Esophagus squamous epithelium (tissue), 5 donors: ENCODE measurements around the gene RIN3. TPM values are rescaled to one million over a fixed set of nuclear protein-coding genes. Genes with fewer than 3 reads are reported as not detected.
A peak's percentile ranks its signal among the peaks of the same experiment; 100 is the strongest.

Source experiments
- DNase-seq: peaks from one replicate; lab custom pipeline; 2025; lab: John Stamatoyannopoulos, UW
- H3K27ac ChIP-seq, 4 donors: fragments of 200-600 bp; sonication (generic); one replicate each; pipeline ENCODE4 v1.5.1; 2016 to 2019; ENCODE audit warnings: mild to moderate bottlenecking in 1 of 4
- H3K27me3 ChIP-seq, 4 donors: fragments of 200-600 bp; sonication (generic); 1 replicate in 3 of 4; 2 replicates in 1 of 4; pipeline versions ENCODE4 v1.5.1 to v1.6.0; 2017 to 2021; ENCODE audit warnings: antibody characterized with exemption in 1 of 4
- H3K36me3 ChIP-seq, 3 donors: fragments of 200-600 bp; sonication (generic); one replicate each; pipeline ENCODE4 v1.5.1; 2016 to 2019
- H3K4me1 ChIP-seq, 3 donors: fragments of 200-600 bp; sonication (generic); one replicate each; pipeline ENCODE4 v1.5.1; 2017 to 2019
- H3K4me3 ChIP-seq, 4 donors: fragments of 200-600 bp; sonication (generic); 1 replicate in 3 of 4; 2 replicates in 1 of 4; pipeline ENCODE4 v1.5.1; 2016 to 2019; ENCODE audit warnings: mild to moderate bottlenecking in 2 of 4, moderate library complexity in 1 of 4
- H3K9me3 ChIP-seq, 3 donors: fragments of 200-600 bp; sonication (generic); one replicate each; pipeline ENCODE4 v1.5.1; 2016 to 2019
- CTCF ChIP-seq, 6 experiments: fragments of 450-650 bp in 4 of 6; fragments of 200-600 bp in 2 of 6; sonication (generic) in 2 of 6; IDR thresholded peaks; one replicate each; pipeline ENCODE4 v1.5.1; 2016 to 2019; ENCODE audit warnings: antibody characterized with exemption in 6 of 6, mild to moderate bottlenecking in 4 of 6, moderate library complexity in 4 of 6
- POLR2A ChIP-seq, 4 donors: fragments of 450-650 bp; IDR thresholded peaks; one replicate each; pipeline ENCODE4 v1.6.1; 2017; ENCODE audit warnings: antibody characterized with exemption in 4 of 4, mild to moderate bottlenecking in 4 of 4, moderate library complexity in 3 of 4
- WGBS, 2 donors: methylation state at CpG; one replicate each; pipeline ENCODE4 v1.1.5; 2018; 5-methylcytosine and 5-hydroxymethylcytosine counted together
- intact Hi-C: fragments of 100-400 bp; cut with DNase I; formaldehyde crosslinking; loops from one replicate; pipeline ENCODE4 v1.15.0; 2022
- total RNA-seq, 4 donors: library from RNA; depleted of rRNA; stranded (reverse); fragments of >200 nt; gene quantifications; one replicate each; pipeline ENCODE4 v1.1.0, GENCODE V29; 2016
- donor health status: DM: yes; HTN: yes; CAD: no.

RIN3 gene
- total RNA-seq, 4 donors from 2014 or later, result 1.9 to 9.7 (median 4.4) TPM

GRCh38 chr14:92652413-92653151 is 139.0 kb downstream of the RIN3 start:
- peak overlapping the region; percentile 6 to 55 (median 29) for H3K4me3 ChIP-seq
- H3K9me3 ChIP-seq, result no peaks in the 10 kb centered on the region
- TF ChIP-seq POLR2A (IDR thresholded peaks at IDR 0.05) (peak in 1 of 4 donors; percentile 1), CTCF (IDR thresholded peaks at IDR 0.05) (no peak)
- no peaks in the 10 kb centered on the region for H3K36me3 ChIP-seq
- intact Hi-C loops, result no loop called here
- peaks cover 7 to 43% (median 29%) of the 10 kb centered on the region in 3 donors for H3K4me1 ChIP-seq
- H3K27ac ChIP-seq, result peak overlapping the region; percentile 43 to 91 (median 80)
- no peak for DNase-seq
- WGBS, 2 donors, result 70 to 86% methylated on average over 2 to 4 of the region's 26 CpGs
- H3K27me3 ChIP-seq, result no peaks in the 10 kb centered on the region

GRCh38 chr14:92653162-92653651 is 139.6 kb downstream of the RIN3 start:
- Histone ChIP-seq H3K9me3 (no peaks in the 10 kb centered on the region), H3K4me3 (peak overlapping the region; percentile 6 to 55 (median 29)), H3K27ac (peak overlapping the region; percentile 43 to 91 (median 80)), H3K27me3 (no peaks in the 10 kb centered on the region), H3K4me1 (peaks cover 7 to 43% (median 23%) of the 10 kb centered on the region in 3 donors), H3K36me3 (no peaks in the 10 kb centered on the region)
- intact Hi-C loops, result no loop called here
- WGBS, 2 donors, result 85 to 97% methylated on average over 6 to 10 of the region's 11 CpGs
- no peak for DNase-seq
- TF ChIP-seq CTCF (IDR thresholded peaks at IDR 0.05) (no peak), POLR2A (IDR thresholded peaks at IDR 0.05) (peak in 1 of 4 donors; percentile 26)

- intact Hi-C loops, result no loop called here
- no peak for DNase-seq
- 73 to 84% methylated on average over 18 of the region's 18 CpGs for WGBS, 2 donors
- H3K27me3 ChIP-seq, result no peaks in the 10 kb centered on the region
- TF ChIP-seq CTCF (IDR thresholded peaks at IDR 0.05), result no peak
- no peak for TF ChIP-seq POLR2A (IDR thresholded peaks at IDR 0.05)
- peaks cover 0 to 7% (median 0%) of the 10 kb centered on the region in 3 donors for H3K36me3 ChIP-seq
- no peaks in the 10 kb centered on the region for H3K9me3 ChIP-seq
- H3K4me3 ChIP-seq, result peak overlapping the region in 3 of 4 donors; percentile 19 to 39 (median 35)
- peak overlapping the region in 3 of 4 donors; percentile 55 to 87 (median 72) for H3K27ac ChIP-seq
- H3K4me1 ChIP-seq, result peaks cover 7 to 41% (median 15%) of the 10 kb centered on the region in 3 donors
Measured at GRCh38 chr14:92654239-92654901, 140.8 kb downstream of the RIN3 start.

- Histone ChIP-seq H3K4me3 (peak overlapping the region in 2 of 4 donors; percentile 21 to 39), H3K27ac (peak overlapping the region in 3 of 4 donors; percentile 72 to 87 (median 73)), H3K27me3 (no peaks in the 10 kb centered on the region), H3K36me3 (peaks cover 0 to 17% (median 0%) of the 10 kb centered on the region in 3 donors), H3K4me1 (peaks cover 5 to 41% (median 6%) of the 10 kb centered on the region in 3 donors), H3K9me3 (no peaks in the 10 kb centered on the region)
- TF ChIP-seq CTCF (IDR thresholded peaks at IDR 0.05), result no peak
- TF ChIP-seq POLR2A (IDR thresholded peaks at IDR 0.05), result no peak
- WGBS, 2 donors, result 82 to 86% methylated on average over 12 to 13 of the region's 13 CpGs
- intact Hi-C loops, result no loop called here
- no peak for DNase-seq
Measured at GRCh38 chr14:92655419-92656201, 142.0 kb downstream of the RIN3 start.
